NK-92 (cell line): ENCODE results near the gene B3GALT5.

Experiments
- DNase-seq: peaks from one replicate; lab custom pipeline; 2025; ENCODE audit not compliant: unreplicated experiment; lab: John Stamatoyannopoulos, UW

B3GALT5 gene

GRCh38 chr21:39690454-39690853 is 77.7 kb downstream of the B3GALT5 start:
- no peak for DNase-seq

GRCh38 chr21:39694750-39695149 is 82.0 kb downstream of the B3GALT5 start:
- DNase-seq: no peak

GRCh38 chr21:39696196-39696595 is 83.5 kb downstream of the B3GALT5 start:
- DNase-seq: no peak

GRCh38 chr21:39696618-39697017 is 83.9 kb downstream of the B3GALT5 start:
- DNase-seq: no peak

- no peak for DNase-seq
Measured at GRCh38 chr21:39700318-39700717, 87.6 kb downstream of the B3GALT5 start.

- DNase-seq: no peak
Measured at GRCh38 chr21:39703578-39703977, 90.8 kb downstream of the B3GALT5 start.

GRCh38 chr21:39705849-39706248 is 93.1 kb downstream of the B3GALT5 start:
- DNase-seq: no peak

- no peak for DNase-seq
Measured at GRCh38 chr21:39707316-39707715, 94.6 kb downstream of the B3GALT5 start.

- no peak for DNase-seq
Measured at GRCh38 chr21:39710866-39711265, 98.1 kb downstream of the B3GALT5 start.

GRCh38 chr21:39712273-39712672 is 99.5 kb downstream of the B3GALT5 start:
- DNase-seq: no peak

- no peak for DNase-seq
Measured at GRCh38 chr21:39712976-39713375, 100.2 kb downstream of the B3GALT5 start.

- no peak for DNase-seq
Measured at GRCh38 chr21:39713905-39714304, 101.2 kb downstream of the B3GALT5 start.

GRCh38 chr21:39714331-39714730 is 101.6 kb downstream of the B3GALT5 start:
- DNase-seq: no peak

GRCh38 chr21:39715804-39716397 is 103.2 kb downstream of the B3GALT5 start:
- DNase-seq: no peak

- no peak for DNase-seq
Measured at GRCh38 chr21:39720126-39720778, 107.5 kb downstream of the B3GALT5 start.

- no peak for DNase-seq
Measured at GRCh38 chr21:39721885-39722284, 109.1 kb downstream of the B3GALT5 start.
